NCI-H82 treated with DMSO at 0.1 percent for 48 hours (cell line): Measurements from ENCODE around the gene LRP6.

Experiments used
- DNase-seq: peaks from one replicate; lab custom pipeline; 2025; ENCODE audit not compliant: unreplicated experiment; lab: John Stamatoyannopoulos, UW

Gene LRP6

DNA sequence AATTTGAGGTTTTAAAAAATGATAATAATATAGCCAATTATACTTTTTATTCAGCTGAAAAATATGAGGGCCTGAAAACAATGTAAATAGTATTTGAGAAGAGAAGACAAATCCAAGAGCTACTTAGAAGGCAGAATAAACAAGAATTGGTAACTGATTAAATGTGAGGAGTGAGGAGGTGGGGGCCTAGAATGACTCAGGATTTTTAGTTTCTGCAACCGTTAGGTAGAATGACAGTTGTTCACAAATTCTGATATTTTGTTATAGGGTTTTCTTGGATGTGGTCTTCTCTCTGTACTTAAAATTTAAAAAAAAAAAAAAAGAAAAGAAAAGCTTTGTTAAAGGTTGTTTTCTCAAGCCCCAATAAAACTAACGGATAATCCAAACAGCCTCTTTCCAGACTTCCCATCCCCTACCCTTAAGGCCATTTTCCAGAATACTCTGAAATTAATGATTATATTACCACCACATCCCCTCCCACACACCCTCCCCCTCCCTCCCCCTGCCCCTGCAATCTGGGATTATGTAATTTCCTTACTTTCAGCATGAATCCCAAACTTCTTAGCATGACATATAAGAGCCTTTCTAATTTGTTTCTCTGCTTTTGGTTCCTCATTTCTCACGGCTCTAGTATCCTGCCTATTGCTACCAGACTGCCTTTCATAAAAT, 50.4 kb downstream of the LRP6 start:
- DNase-seq = no peak

DNA sequence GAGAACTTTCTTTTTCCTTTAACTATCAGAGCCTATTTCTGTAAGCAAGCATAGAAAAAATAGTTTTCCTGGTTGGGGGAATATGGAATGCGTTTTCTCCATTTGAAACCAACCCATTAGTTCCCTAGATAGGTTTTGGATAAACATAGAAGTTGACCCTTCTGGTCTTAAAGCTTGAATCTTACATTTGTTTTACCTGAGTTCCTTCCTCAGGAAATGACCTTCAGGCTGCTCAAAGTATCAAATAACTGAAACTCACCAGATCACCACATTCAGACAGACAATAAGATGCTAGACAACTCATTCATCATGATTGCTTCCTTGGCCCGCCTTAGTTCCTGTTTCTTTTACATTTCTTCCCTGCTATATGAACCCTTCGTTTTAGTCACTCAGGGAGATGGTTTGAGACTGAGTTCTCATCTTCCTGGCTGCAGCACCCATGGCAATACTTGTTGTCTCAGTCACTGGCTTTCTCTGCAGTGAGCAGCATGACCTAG, 52.2 kb downstream of the LRP6 start:
- no peak for DNase-seq

DNA sequence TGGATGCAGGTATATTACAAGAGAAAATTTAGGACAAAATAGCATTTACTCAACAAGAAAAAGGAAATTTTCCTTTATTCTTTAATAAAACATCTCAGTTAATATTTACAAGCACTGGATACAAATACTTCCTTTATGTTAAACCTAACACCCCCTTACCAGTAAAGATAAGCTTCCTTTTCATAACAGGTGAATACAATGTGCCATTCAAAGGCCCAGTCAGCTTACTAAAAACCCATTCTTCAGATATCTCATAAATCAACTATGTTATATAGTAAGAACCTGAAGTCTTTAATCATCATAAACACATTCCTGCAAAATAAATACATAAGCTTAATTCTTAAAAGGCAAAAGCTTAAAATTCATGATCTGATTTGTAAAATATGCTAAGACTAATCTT, 52.6 kb downstream of the LRP6 start:
- no peak for DNase-seq

DNA sequence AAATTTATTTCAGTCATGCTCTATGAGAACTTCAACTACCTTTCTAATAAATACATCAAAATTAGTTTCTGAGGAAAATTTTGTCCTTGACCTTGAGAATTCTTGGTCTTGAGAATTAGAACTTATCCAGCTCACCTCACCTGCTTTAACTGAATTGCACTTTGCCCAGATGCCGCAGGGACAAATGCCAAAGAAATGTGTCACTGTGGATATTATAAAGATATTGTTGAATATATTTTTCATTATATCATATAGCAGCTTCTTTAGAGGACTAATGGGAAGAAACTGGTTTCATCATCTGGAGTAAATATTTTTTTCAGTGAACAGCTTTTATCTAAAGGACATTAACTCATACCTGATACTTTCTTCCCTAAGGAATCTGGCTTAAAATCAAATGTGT, 54.1 kb downstream of the LRP6 start:
- DNase-seq = no peak

DNA sequence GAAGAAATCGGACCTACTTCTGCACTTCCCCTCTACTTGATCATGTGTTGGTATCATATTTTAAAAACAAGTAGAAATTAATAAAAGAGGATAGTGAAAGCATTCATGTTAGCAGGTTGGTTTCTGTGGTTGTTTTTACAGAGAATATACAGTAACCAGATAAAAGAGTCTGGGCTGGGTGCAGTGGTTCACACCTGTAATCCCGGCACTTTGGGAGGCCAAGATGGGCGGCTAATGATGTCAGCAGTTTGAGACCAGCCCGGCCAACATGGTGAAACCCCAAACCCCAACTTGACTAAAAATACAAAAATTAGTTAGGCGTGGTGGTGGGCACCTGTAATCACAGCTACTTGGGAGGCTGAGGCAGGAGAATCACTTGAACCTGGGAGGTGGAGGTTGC, 55.9 kb downstream of the LRP6 start:
- DNase-seq = no peak

DNA sequence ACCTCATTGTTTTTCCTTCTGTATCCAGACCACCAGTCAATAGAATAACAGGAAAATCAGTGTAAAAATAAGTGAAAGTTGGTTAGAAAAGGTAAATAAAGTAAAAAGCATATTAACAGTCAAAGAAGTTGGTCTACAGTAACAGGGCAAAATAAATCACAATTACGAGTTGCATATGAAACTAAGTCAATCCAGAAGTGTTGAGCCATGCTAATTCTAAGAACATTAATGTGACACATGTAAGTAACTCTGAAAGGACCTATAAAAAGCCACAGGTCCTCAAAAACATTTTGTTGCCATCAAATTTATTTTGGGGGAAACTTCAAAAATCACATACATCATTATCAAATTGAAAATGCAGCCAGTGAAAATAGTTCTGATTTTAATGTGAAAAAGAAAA, 56.4 kb downstream of the LRP6 start:
- DNase-seq = no peak

DNA sequence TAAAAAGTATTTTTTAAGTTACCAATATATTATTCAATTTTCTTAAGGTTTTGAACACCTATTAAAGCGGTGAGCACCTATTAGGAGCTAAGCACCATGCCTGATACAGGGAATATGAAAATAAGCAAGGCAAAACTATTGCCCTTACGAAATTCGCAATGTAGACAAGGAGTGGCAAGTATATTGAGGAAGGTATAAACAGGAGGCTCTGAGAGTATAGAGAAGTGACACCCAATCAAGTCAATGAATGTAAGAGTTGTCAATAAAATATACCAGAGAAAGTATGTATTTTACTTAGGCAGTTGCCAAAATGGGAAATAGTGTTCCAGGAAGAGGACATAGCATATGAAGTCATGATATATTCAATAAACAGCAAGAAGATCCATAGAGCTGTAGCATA, 57.2 kb downstream of the LRP6 start:
- no peak for DNase-seq

DNA sequence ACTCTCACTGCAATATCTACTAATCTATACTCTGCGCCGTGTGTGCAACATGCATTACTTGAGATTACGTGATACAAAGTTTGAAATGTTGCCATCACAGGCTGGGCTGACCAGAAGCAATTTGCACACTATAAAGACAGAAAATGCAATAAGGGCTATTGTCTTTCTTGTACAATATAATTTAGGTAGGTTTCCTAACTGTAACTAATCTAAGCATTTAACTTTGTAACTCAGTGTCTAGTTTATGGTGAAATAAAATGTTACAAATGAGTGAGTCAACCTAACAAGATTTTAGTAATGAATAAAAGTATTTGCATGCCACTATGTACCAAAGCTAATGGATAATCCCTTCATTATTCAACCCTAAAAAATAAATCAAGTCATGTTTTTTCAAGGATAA, 57.8 kb downstream of the LRP6 start:
- DNase-seq = no peak

DNA sequence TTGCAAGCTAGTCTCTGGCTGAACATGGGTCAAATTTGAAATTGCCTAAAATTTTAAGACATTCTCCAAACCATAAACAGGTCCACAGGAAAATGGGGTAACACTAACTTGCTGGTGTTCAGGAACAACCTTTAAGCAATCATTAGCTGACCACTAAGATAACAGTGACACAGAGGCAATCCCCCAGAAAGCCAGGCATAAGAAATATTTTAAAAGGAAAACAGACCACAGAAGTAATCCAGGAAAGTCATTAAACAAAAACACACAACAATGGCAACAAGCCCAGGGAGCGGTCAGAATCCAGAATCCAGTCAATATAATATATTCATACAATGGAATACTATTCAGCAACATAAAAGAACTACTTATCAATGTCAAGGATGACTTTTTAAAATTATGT, 59.1 kb downstream of the LRP6 start:
- no peak for DNase-seq

DNA sequence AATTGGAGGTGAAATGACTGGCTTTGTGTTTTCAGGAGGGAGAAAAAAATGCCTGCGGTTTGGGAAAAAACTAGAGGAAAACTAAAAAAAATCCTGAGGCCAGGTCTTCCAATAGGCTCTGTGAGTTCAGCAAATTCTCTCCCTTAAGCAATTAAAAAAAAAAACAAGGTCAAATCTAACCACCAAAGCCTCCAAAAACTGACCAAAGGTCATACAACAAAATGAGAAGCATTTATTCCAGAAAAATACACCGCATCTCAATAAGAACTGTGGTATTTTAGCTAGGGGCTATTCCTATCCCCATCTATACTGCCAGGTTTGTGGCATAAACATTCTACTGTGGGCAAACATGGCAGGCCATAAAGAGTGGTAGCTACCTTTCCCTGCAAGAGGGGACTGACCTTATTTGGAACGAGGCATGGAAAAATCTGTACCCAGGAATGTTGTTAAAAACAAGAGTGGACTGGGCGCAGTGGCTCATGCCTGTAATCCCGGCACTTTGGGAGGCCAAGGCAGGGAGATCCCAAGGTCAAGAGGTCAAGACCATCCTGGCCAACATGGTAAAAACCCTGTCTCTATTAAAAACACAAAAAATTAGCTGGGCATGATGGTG, 60.0 kb downstream of the LRP6 start:
- DNase-seq = no peak

DNA sequence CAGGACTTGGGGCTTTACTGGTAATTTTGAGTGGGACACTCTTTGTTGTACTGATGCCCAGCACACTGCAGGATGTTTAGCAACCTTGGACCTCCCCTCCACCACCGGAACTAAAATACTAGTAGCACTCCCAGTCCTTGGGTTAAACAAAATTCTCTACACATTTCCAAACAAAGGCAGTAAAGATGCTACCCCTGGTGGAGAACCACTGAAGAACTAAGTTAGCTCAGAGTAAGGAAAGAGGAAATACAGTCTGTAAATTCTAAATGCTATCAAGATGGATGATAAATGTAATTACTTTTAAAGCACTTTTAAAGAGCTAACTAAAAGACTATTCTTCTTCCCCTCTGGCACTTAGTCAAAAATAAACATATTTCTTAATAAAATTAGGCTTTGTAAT, 64.1 kb downstream of the LRP6 start:
- DNase-seq = no peak

DNA sequence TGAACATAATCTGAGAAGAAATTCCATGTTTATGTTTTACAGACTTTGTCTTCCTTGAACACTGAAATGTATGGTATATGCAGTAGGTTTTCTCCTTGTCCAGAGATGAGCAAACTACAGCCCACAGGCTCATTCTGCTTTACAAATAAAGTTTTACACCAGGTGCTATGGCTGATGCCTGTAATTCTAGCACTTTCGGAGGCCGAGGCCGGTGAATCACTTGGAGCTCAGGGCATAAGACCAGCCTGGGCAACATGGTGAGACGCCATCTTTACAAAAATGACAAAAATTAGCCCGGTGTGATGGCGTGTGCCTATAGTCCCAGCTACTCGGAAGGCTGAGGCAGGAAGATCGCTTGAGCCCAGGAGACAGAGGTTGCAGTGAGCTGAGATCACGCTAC, 64.7 kb downstream of the LRP6 start:
- DNase-seq = no peak

DNA sequence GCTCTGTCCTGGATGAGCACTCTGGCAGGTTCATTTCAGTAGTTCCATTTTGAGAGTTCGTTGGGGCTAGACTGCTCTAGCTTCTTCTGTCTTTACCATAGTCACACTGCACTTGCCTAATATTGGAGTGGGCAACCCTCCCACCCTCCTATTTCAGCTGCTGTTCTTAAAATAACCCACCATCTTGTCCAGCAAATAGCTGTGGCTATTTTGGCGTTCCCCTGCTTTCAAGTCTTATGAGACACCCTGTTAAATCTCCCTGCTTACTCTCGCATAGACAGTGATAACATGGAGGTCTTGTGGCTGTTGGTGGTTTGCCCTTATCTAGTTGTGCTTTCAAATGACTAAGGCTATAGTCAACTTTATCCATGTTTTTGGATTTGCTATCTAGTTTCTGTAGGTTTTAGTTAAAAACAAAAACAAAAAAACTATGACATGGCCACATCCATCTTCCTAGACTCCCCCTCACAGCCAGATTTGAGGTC, 65.5 kb downstream of the LRP6 start:
- no peak for DNase-seq

DNA sequence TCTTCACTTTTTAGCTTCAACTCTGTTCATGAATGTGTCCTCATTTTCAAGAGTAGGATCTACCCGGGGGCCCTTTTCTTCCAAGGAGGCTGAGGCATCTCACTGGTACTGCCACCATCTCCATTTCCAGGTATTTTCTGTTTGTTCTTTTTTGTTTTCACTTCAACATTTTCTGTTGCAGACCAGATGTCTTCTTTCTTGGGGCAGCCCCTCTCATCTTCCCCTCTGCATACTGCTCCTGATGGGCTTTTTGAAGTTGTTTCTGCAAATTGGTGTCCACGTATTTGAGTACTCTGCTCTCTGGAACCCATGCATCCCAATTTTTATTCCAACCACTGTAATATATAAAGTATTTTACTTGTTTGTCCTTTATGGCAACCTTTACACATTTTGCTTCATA, 66.5 kb downstream of the LRP6 start:
- DNase-seq = no peak

DNA sequence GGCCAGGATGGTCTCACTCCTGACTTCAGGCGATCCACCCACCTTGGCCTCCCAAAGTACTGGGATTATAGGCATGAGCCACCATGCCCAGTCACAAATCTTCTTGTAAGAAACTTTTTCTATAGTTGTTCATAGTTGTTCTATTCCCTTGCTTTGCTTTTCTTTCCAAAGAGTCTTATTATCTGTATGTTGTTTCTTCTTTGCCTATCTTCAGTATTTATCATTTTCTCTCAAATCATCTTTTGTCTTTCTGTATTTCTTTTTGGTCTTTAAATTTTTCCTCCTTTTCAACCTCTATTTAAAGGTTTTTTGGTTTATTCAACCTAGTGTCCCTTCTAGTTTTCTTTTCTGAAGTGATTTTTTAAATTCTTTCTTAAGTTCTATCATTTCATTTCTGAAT, 68.7 kb downstream of the LRP6 start:
- no peak for DNase-seq

DNA sequence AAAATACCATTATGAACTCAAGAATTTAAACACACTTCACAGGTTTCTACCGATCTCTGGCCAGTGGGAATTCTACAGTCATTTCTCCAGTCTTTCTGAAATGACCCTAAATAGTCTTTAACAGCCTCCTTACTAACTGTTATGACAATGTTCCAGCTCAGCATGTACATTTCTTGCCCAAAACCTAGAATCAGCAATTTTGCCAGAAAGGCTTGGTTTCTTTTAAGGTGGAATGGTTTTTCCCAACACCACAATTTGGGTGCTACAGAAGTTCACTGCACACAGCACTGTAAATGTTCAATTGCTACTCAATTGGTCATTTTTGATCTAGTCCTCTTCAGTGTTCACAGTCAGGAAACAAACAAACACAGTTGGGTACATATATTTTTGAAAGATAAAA, 69.7 kb downstream of the LRP6 start:
- no peak for DNase-seq

DNA sequence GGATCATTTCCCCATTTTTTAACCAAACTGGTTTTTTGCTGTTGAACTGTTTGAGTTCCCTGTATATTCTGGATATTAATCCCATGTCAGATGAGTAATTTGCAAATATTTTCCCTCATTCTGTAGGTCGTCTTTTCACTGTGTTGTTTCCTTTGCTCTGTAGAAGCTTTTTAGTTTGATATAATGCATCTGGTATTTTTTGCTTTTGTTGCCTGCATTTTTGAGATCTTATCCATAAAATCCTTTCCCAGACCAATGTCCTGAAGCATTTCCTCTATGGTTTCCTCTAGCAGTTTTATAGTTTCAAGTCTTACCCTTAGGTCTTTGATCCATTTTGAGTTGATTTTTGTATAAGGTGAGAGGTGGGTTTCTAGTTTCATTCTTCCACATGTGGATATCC, 71.3 kb downstream of the LRP6 start:
- no peak for DNase-seq

DNA sequence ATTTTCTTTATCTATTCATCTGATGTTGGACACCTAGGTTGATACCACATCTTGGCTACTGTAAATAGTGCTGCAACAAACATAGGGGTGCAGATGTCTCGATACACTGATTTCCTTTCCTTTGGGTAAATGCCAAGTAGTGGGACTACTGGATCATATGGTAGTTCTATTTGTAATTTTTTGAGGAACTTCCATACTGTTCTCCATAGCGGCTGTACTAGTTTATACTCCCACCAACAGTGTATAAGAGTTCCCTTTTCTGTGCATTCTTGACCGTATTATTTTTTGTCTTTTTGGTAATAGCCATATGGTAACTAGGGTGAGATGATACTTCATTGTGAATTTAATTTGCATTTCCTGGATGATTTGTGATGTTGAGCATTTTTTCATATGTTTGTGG, 71.8 kb downstream of the LRP6 start:
- DNase-seq = no peak

DNA sequence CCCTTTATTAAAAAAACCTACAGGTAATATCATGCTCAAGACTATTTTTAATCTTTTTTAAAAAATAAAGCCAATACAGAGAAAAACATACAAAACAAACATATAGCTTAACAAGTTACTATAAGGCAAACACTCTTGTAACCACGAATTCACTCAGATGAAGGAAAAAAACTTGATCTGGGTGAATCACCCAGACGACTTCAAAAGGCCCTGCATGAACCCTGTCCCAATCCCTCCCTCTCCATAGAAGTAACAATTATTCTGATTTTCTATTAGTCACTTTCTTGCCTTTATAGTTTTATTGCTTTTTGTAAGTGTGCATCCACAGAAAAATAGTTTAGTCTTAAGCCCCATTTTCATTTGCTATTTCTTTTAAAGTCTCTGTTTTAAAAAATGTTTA, 72.6 kb downstream of the LRP6 start:
- DNase-seq = no peak

DNA sequence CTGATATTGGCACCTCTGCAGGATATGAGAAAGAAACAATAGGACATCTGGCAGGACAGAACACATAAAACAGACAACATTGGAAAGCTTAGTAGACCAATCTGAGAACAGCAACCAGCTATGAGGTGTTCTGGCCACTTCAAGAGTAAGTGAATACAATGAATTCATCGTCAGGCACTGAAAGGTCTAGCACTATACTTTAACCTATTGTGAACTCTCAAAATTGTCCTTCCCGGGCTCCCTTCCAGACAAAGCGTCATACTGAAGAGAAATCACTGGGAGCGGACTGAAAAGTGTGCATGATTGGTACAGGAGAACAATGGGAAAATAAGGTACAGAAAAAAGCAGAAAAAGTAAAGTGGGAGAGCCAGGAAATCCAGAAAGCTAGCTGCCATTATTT, 75.8 kb downstream of the LRP6 start:
- no peak for DNase-seq

DNA sequence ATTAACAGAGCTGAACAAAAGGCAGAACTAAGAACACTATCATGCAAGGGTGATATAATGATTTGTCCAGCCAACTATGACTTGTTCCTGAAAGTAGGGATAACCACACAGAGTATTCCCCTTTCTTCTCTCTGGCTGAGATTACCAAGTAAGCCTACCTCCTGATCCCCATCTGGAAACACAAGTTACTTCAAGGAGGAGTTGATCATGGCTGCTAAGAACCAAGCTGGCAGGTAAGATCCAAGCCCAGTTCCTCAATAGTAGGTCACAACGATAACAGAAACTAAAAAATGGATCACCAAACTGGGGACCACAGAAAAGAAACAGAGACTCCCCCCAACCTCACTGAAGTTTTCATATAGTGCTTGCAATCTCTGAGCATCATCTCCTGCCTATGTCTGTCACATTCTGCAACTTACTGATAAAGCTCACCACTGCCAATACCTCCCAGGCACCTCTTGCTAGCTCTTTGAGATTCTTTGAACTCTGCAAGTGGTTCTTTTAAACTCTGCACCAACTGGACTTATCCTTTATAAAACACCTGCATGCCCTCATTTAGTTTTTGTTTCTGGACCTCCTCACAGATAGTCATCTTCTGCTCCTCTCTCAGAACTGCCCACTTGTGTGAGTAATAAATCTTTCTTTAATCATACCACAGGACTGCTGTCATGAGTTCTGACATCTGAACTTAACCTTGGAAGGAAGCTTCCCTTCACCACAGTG, 76.6 kb downstream of the LRP6 start:
- DNase-seq = no peak

DNA sequence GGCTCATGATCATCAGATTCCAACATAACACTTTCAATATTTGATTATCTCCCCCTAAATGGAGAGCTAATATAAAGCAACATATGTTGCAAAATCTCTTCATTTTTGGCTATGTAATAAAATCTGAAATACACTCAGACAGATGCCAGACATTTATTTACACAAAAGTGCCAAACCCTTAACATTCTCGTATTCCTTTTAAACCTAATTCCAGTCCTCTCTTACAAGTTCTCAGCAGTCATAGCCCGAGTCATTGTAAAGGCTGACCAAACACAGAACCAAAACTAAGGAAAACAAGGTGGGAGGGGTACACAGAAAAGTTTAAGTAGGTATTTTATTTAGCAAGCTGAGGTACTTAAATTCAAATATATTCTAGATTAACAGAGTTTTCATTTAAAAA, 81.4 kb downstream of the LRP6 start:
- DNase-seq = no peak
